Measurements from ENCODE around the gene KLK15. TPM values are rescaled to one million over a fixed set of nuclear protein-coding genes. Genes with fewer than 3 reads are reported as not detected.

KLK15 gene
- total and polyA plus RNA-seq, 2 of the 13 experiments (the other 11 are each of a cell fraction or from before 2014, with no cell fraction given): not detected

- TF ChIP-seq SKIL (CRISPR knock-in tag; IDR thresholded peaks at IDR 0.05; ENCODE audit: borderline replicate concordance) (no peak), MZF1 (CRISPR knock-in tag; IDR thresholded peaks at IDR 0.05; ENCODE audit: borderline replicate concordance) (no peak), ZBTB2 (CRISPR knock-in tag; IDR thresholded peaks at IDR 0.05; ENCODE audit: low read depth) (no peak), ATF6 (CRISPR knock-in tag; conservative IDR thresholded peaks at IDR 0.05) (no peak), ZNF572 (CRISPR knock-in tag; IDR thresholded peaks at IDR 0.05) (no peak), MXD4 (CRISPR knock-in tag; IDR thresholded peaks at IDR 0.05) (no peak), ZBTB44 (CRISPR knock-in tag; IDR thresholded peaks at IDR 0.05) (no peak)
Measured at GRCh38 chr19:50876456-50876855, 43.1 kb upstream of the KLK15 start (continued).
